K562 (cell line): Measurements from ENCODE around the gene NRTN. TPM values are rescaled to one million over a fixed set of nuclear protein-coding genes. Genes with fewer than 3 reads are reported as not detected.
A peak's percentile ranks its signal among the peaks of the same experiment; 100 is the strongest.

Experiments used
- ATAC-seq: fragments of 200-7000 bp; cut with Tn5 transposase; 3 replicates; pipeline ENCODE4 v1.9.1; 2020; ENCODE audit warnings: moderate library complexity
- BruUV-seq: library from RNA; stranded (reverse); fragments of 400-500 nt; replicated peaks from 2 replicates; lab custom pipeline; 2021; lab: Mats Ljungman, UMichigan
- CTCF ChIA-PET: fragments of 300-600 bp; formaldehyde crosslinking; extraction: SDS; loops from one replicate; lab custom pipeline; 2021; ENCODE audit warnings: low intra/inter-chr PET ratio; lab: Yijun Ruan, JAX
- POLR2A ChIA-PET: fragments of 300-600, 350-650 bp; sonication (Branson Sonifier 250); formaldehyde crosslinking; extraction: SDS; loops from one replicate; lab custom pipeline; 2021; ENCODE audit warnings: antibody characterized with exemption, inconsistent platforms; lab: Yijun Ruan, JAX
- DNase-seq, 4 experiments: peaks; one replicate each; pipeline versions ENCODE4 v3.0.0 to v3.0.0-alpha.2; 2011 to 2018; ENCODE audit warnings: low spot score in 3 of 4, mixed read lengths in 3 of 4; ENCODE audit errors: extremely low read depth in 1 of 4
- FAIRE-seq: peaks from 2 replicates; lab custom pipeline; 2011; peaks lifted over from hg19 to GRCh38; lab: Jason Lieb, UNC
- H2AFZ ChIP-seq: 2 replicates; pipeline ENCODE4 v1.6.0; 2011; ENCODE audit warnings: low read depth, low read length, control low read depth, inconsistent platforms
- H3K27ac ChIP-seq: fragments of 200-600 bp; 3 replicates; pipeline ENCODE4 v1.8.0; 2011; ENCODE audit warnings: low read depth, mild to moderate bottlenecking, control low read depth, inconsistent platforms, low read length, moderate library complexity, mixed read lengths; ENCODE audit errors: extremely low read depth
- H3K27me3 ChIP-seq, 2 experiments: fragments of 300-600 bp in 1 of 2; 2 replicates in 1 of 2; 3 replicates in 1 of 2; pipeline versions ENCODE4 v1.6.0 to v1.8.0; 2011; ENCODE audit warnings: inconsistent platforms in 2 of 2, low read length in 2 of 2, mild to moderate bottlenecking in 1 of 2, mixed read lengths in 1 of 2, moderate library complexity in 1 of 2; ENCODE audit not compliant: control insufficient read depth in 2 of 2, insufficient read depth in 2 of 2
- H3K36me3 ChIP-seq: fragments of 300-600 bp; 3 replicates; pipeline ENCODE4 v1.8.0; 2011; ENCODE audit warnings: mild to moderate bottlenecking, low read length, inconsistent platforms; ENCODE audit not compliant: control insufficient read depth, insufficient read depth
- H3K4me1 ChIP-seq, 2 experiments: fragments of 200-600 bp in 1 of 2; replicated peaks in 1 of 2; 2 replicates in 1 of 2; 3 replicates in 1 of 2; pipeline versions ENCODE4 v1.5.1 to v1.8.0; 2011; ENCODE audit warnings: inconsistent platforms in 2 of 2, low read length in 2 of 2, mild to moderate bottlenecking in 1 of 2, mixed read lengths in 1 of 2, moderate library complexity in 1 of 2; ENCODE audit not compliant: control insufficient read depth in 2 of 2, insufficient read depth in 2 of 2
- H3K4me2 ChIP-seq: 2 replicates; pipeline ENCODE4 v1.6.1; 2011; ENCODE audit warnings: low read length, control low read depth, inconsistent platforms, mixed read lengths; ENCODE audit not compliant: insufficient read depth
- H3K4me3 ChIP-seq: fragments of 200-600 bp; sonication (generic), shearing (Covaris generic); 2 replicates; pipeline ENCODE4 v1.5.1; 2016; ENCODE audit warnings: control low read depth, inconsistent platforms
- H3K79me2 ChIP-seq: fragments of 200-600 bp; 3 replicates; pipeline ENCODE4 v1.8.0; 2011; ENCODE audit warnings: low read length, inconsistent platforms; ENCODE audit not compliant: control insufficient read depth, insufficient read depth
- H3K9ac ChIP-seq, 2 experiments: 2 replicates each; pipeline versions ENCODE4 v1.6.0 to v1.6.1; 2011; ENCODE audit warnings: low read depth in 2 of 2, low read length in 2 of 2, control low read depth in 1 of 2, inconsistent platforms in 1 of 2, mild to moderate bottlenecking in 1 of 2, mixed read lengths in 1 of 2; ENCODE audit not compliant: insufficient read depth in 1 of 2
- H3K9me1 ChIP-seq: one replicate; pipeline ENCODE4 v1.6.0; 2011; ENCODE audit warnings: inconsistent platforms, mild to moderate bottlenecking, low read length, moderate library complexity; ENCODE audit not compliant: control insufficient read depth, insufficient read depth
- H3K9me3 ChIP-seq: replicated peaks from 2 replicates; pipeline ENCODE4 v1.5.1; 2011; ENCODE audit warnings: low read depth, low read length, inconsistent platforms; ENCODE audit not compliant: control insufficient read depth, insufficient read depth
- H4K20me1 ChIP-seq: replicated peaks from 2 replicates; pipeline ENCODE4 v1.6.1; 2011; ENCODE audit warnings: low read length, inconsistent platforms, mixed read lengths; ENCODE audit not compliant: control insufficient read depth, insufficient read depth
- BCOR ChIP-seq: fragments of 450-650 bp; IDR thresholded peaks from 2 replicates; pipeline ENCODE4 v1.6.1; 2016
- CXXC5 ChIP-seq: fragments of 250-450 bp; sonication (Bioruptor Pico); IDR thresholded peaks from 2 replicates; pipeline ENCODE4 v1.8.0; 2022; ENCODE audit warnings: inconsistent platforms, mild to moderate bottlenecking, moderate library complexity
- GTF3C2 ChIP-seq: IDR thresholded peaks from 3 replicates; pipeline ENCODE4 v1.6.1; 2011; ENCODE audit warnings: borderline replicate concordance, mild to moderate bottlenecking, moderate library complexity; ENCODE audit not compliant: insufficient read length; ENCODE audit errors: extremely low read depth
- RBM25 ChIP-seq: fragments of 200-400 bp; formaldehyde crosslinking; IDR thresholded peaks from 2 replicates; pipeline ENCODE4 v1.6.1; 2018; ENCODE audit warnings: low read length, low read depth, moderate library complexity; ENCODE audit not compliant: severe bottlenecking
- ZFP36 ChIP-seq: fragments of 150-350 bp; IDR thresholded peaks from 2 replicates; pipeline ENCODE4 v1.6.1; 2018; ENCODE audit warnings: low read length, low read depth; ENCODE audit not compliant: partially characterized antibody
- ZNF436 ChIP-seq: fragments of 250-450, 450-650 bp; sonication (Bioruptor Pico); formaldehyde crosslinking; IDR thresholded peaks from 2 replicates; pipeline ENCODE4 v1.7.0; 2020; ENCODE audit warnings: mild to moderate bottlenecking
- WGBS: fragments of 100-300 bp; shearing (Covaris generic); methylation state at CpG from one replicate; pipeline ENCODE4 v1.1.6; 2016; ENCODE audit warnings: low coverage, mixed read lengths; ENCODE audit not compliant: insufficient coverage; ENCODE audit errors: missing lambda C conversion rate; 5-methylcytosine and 5-hydroxymethylcytosine counted together
- in situ Hi-C: fragments of 300-500 bp; cut with MboI; formaldehyde crosslinking; loops from 4 replicates; pipeline ENCODE4 v1.15.0; 2018; ENCODE audit warnings: inconsistent platforms, mixed read lengths
- intact Hi-C: fragments of 100-400 bp; cut with micrococcal nuclease; formaldehyde crosslinking; loops from 2 replicates; pipeline ENCODE4 v1.14.2; 2022
- polyA plus RNA-seq, 8 experiments: library from polyadenylated mRNA; depleted of rRNA in 4 of 8; stranded (reverse) in 5 of 8; unstranded in 3 of 8; fragments of >200 nt; fragmentation: Nextera tagmentation in 2 of 8; fragmentation: Illumina TruSeq in 1 of 8; extraction: Ambion mirVana in 2 of 8; extraction: Trizol in 1 of 8; gene quantifications; 2 replicates each; pipeline versions ENCODE4 v1.2.1 to v1.2.3, GENCODE V29; 2011 to 2014; ENCODE audit warnings: inconsistent platforms in 1 of 8, missing spikeins in 1 of 8
- total RNA-seq, 7 experiments: library from RNA; depleted of rRNA in 6 of 7; stranded (reverse); fragments of >200 nt in 6 of 7; fragmentation: Illumina TruSeq in 2 of 7; extraction: Trizol in 2 of 7; gene quantifications; 2 replicates each; pipeline versions ENCODE4 v1.2.1 to v1.2.3, GENCODE V29; 2011 to 2021; ENCODE audit warnings: low replicate concordance in 1 of 7

The NRTN gene
- total and polyA plus RNA-seq, 9 of the 15 experiments (the other 6 are each of a cell fraction or from before 2014, with no cell fraction given) = 0.62 to 8.1 (median 1.6) TPM; not detected in 2

- WGBS = 46% methylated on average over 6 of the region's 7 CpGs
- H3K27ac ChIP-seq = no peak overlapping the region
- FAIRE-seq = no peak
- in situ Hi-C loops = no loop called here
- TF ChIP-seq ZNF436 (CRISPR knock-in tag) = peak; percentile 70
- TF ChIP-seq CXXC5 (CRISPR knock-in tag) = no peak
- TF ChIP-seq RBM25 = peak; percentile 75
- peak; percentile 97 for TF ChIP-seq ZFP36
- TF ChIP-seq GTF3C2 = peak; percentile 14
- peak; percentile 73 for TF ChIP-seq BCOR
- H4K20me1 ChIP-seq = 0 out of 2 replicates have a peak, but pooled peaks cover 13% of the 10 kb centered on the region
- H3K4me3 ChIP-seq = no peak overlapping the region
- CTCF ChIA-PET = no interaction called here
- H3K9me1 ChIP-seq = no peaks in the 10 kb centered on the region
- POLR2A ChIA-PET = interaction anchor here (1.3 kb wide), 1 partner anchor 109 kb away, joined by 5 read pairs; no protein-coding TSS in a partner anchor
- H3K27me3 ChIP-seq = no peaks in the 10 kb centered on the region
- H3K79me2 ChIP-seq = peaks cover 5% of the 10 kb centered on the region; the same call in 2 of the 3 replicates
- H3K4me2 ChIP-seq = no peak overlapping the region
- no peak for ATAC-seq
- BruUV-seq = no TSS peak
- H2AFZ ChIP-seq = no peak overlapping the region
- H3K9ac ChIP-seq = no peak overlapping the region
- H3K36me3 ChIP-seq = no peaks in the 10 kb centered on the region
- H3K9me3 ChIP-seq = no peaks in the 10 kb centered on the region
- intact Hi-C loops = no loop called here
- H3K4me1 ChIP-seq = peaks cover 17 to 42% of the 10 kb centered on the region in 2 experiments
- no peak for DNase-seq
These were observed 9.4 kb upstream of the NRTN start for GRCh38 chr19:5795382-5795919.
